IPS DF 6.9 (cell line): Measurements from ENCODE around the gene UXT.

Source experiments
- DNase-seq: peaks from one replicate; pipeline ENCODE4 v3.0.0-alpha.2; 2013; ENCODE audit warnings: low read depth, low spot score
- H3K27ac ChIP-seq: one replicate; pipeline ENCODE4 v1.5.1; 2013; ENCODE audit warnings: low read length, control low read depth
- H3K27me3 ChIP-seq: 2 replicates; pipeline ENCODE4 v1.6.1; 2013; ENCODE audit warnings: mild to moderate bottlenecking, low read length; ENCODE audit not compliant: control insufficient read depth, insufficient read depth
- H3K36me3 ChIP-seq: 2 replicates; pipeline ENCODE4 v1.6.1; 2013; ENCODE audit warnings: low read length; ENCODE audit not compliant: control insufficient read depth, insufficient read depth
- H3K4me1 ChIP-seq: 2 replicates; pipeline ENCODE4 v1.6.1; 2013; ENCODE audit warnings: low read length; ENCODE audit not compliant: control insufficient read depth, insufficient read depth
- H3K4me3 ChIP-seq: 2 replicates; pipeline ENCODE4 v1.5.1; 2013; ENCODE audit warnings: mild to moderate bottlenecking, low read length
- H3K9me3 ChIP-seq: 2 replicates; pipeline ENCODE4 v1.6.1; 2013; ENCODE audit warnings: low read length, inconsistent platforms; ENCODE audit not compliant: control insufficient read depth, insufficient read depth
- WGBS: extraction: QIAGEN DNeasy Blood & Tissue Kit; methylation state at CpG from one replicate; pipeline ENCODE4 v1.1.7; 2013; ENCODE audit warnings: mixed read lengths, missing lambda C conversion rate; ENCODE audit not compliant: insufficient read length, insufficient coverage; 5-methylcytosine and 5-hydroxymethylcytosine counted together

The UXT gene

DNA sequence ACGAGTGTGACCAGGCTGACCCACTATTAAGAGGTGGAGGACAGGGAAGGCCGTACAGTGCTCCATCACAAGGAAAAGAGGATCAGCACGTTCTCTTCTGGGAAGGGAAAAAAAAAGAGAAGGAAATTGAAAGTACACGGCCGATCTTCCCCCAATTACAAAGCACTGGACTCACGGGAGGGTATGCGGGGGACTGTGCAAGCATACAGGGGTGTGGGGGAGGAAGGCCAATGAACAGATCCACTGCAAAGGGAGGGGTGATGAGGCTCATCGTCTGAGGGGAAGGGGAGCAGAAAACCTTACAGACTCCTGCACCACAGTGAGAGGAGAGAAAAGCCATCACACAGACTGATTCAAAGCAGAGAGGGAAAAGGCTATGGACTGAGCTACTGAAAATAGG, 9.7 kb downstream of the UXT start:
- DNase-seq = no peak
- WGBS = no CpG with 5 or more reads among the region's 8 CpGs
- H3K27ac ChIP-seq = no peak overlapping the region
- H3K9me3 ChIP-seq = no peaks in the 10 kb centered on the region
- H3K4me1 ChIP-seq = no peaks in the 10 kb centered on the region
- peaks cover 2% of the 10 kb centered on the region; the same call in 1 of the 2 replicates for H3K36me3 ChIP-seq
- no peaks in the 10 kb centered on the region for H3K27me3 ChIP-seq
- no peak overlapping the region; the same call in 1 of the 2 replicates for H3K4me3 ChIP-seq

- Histone ChIP-seq H3K27me3 (no peaks in the 10 kb centered on the region), H3K4me3 (no peak overlapping the region), H3K27ac (no peak overlapping the region), H3K9me3 (no peaks in the 10 kb centered on the region), H3K4me1 (no peaks in the 10 kb centered on the region), H3K36me3 (peaks cover 2% of the 10 kb centered on the region; the same call in 1 of the 2 replicates)
- no peak for DNase-seq
- WGBS = no CpG with 5 or more reads among the region's 2 CpGs
These were observed 10.6 kb downstream of the UXT start for GRCh38 chrX:47648376-47648775.

GRCh38 chrX:47646636-47647035, 12.3 kb downstream of the UXT start:
- Histone ChIP-seq H3K9me3 (no peaks in the 10 kb centered on the region), H3K27ac (no peak overlapping the region), H3K36me3 (no peaks in the 10 kb centered on the region), H3K27me3 (no peaks in the 10 kb centered on the region), H3K4me1 (no peaks in the 10 kb centered on the region), H3K4me3 (no peak overlapping the region)
- WGBS = no CpG with 5 or more reads among the region's 6 CpGs
- no peak for DNase-seq

DNA sequence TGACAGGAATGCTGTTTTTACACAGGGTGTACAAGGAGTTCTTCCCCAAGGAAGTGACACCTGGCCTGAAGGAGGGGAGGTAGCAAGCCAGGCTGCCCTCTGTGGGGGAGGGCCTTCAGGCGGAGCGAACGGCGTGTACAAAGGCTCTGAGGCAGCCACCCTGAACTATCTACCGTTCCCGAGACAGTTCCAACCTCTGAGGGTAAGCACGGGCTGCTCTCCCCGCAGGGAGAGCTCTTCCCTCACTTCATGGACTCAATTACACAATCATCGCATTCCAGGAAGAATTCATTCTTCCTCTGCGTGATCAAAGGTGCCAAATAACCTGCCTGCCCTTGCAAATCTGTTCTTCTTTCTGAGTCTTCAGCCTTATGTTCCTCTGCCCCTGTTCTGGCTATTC, 13.4 kb downstream of the UXT start:
- Histone ChIP-seq H3K36me3 (0 out of 2 replicates have a peak, but pooled peaks cover 3% of the 10 kb centered on the region), H3K27ac (no peak overlapping the region), H3K4me3 (no peak overlapping the region), H3K4me1 (no peaks in the 10 kb centered on the region), H3K9me3 (no peaks in the 10 kb centered on the region), H3K27me3 (no peaks in the 10 kb centered on the region)
- DNase-seq = no peak
- no CpG with 5 or more reads among the region's 10 CpGs for WGBS

- Histone ChIP-seq H3K27ac (no peak overlapping the region), H3K36me3 (0 out of 2 replicates have a peak, but pooled peaks cover 3% of the 10 kb centered on the region), H3K4me1 (no peaks in the 10 kb centered on the region), H3K27me3 (no peaks in the 10 kb centered on the region), H3K9me3 (no peaks in the 10 kb centered on the region), H3K4me3 (no peak overlapping the region)
- no CpG with 5 or more reads among the region's 12 CpGs for WGBS
- DNase-seq = no peak
These were observed 14.4 kb downstream of the UXT start for GRCh38 chrX:47644557-47645091.

- H3K4me3 ChIP-seq = no peak overlapping the region
- no peak for DNase-seq
- H3K36me3 ChIP-seq = 0 out of 2 replicates have a peak, but pooled peaks cover 4% of the 10 kb centered on the region
- H3K4me1 ChIP-seq = no peaks in the 10 kb centered on the region
- no peak overlapping the region for H3K27ac ChIP-seq
- no peaks in the 10 kb centered on the region for H3K27me3 ChIP-seq
- WGBS = no CpG with 5 or more reads among the region's 2 CpGs
- no peaks in the 10 kb centered on the region for H3K9me3 ChIP-seq
These were observed 15.1 kb downstream of the UXT start for GRCh38 chrX:47643926-47644325.

DNA sequence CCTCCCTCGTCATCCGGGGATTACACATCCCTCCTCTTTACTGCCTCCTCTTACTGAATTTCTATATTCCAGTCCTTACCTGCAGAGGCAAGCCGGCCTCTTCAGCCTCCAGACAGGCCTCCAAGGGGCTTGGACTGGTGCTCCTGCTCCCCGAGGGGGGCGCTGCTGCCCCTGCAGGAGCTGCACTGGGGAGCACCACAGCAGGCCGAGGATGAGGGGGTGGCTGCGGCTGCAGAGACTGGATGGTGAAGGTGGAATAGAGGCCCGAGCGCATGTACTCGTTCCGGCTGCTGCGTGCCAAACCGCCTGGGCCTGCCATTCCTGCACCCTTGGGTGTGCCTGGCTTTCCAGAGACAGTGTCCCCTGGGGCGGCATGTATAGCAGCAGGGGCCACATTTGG, 20.2 kb downstream of the UXT start:
- Histone ChIP-seq H3K4me3 (no peak overlapping the region), H3K27me3 (no peaks in the 10 kb centered on the region), H3K36me3 (0 out of 2 replicates have a peak, but pooled peaks cover 7% of the 10 kb centered on the region), H3K9me3 (no peaks in the 10 kb centered on the region), H3K27ac (no peak overlapping the region), H3K4me1 (no peaks in the 10 kb centered on the region)
- no CpG with 5 or more reads among the region's 14 CpGs for WGBS
- DNase-seq = no peak

GRCh38 chrX:47637546-47638195, 21.3 kb downstream of the UXT start:
- H3K36me3 ChIP-seq = 0 out of 2 replicates have a peak, but pooled peaks cover 7% of the 10 kb centered on the region
- no peaks in the 10 kb centered on the region for H3K4me1 ChIP-seq
- H3K27me3 ChIP-seq = no peaks in the 10 kb centered on the region
- no peak overlapping the region for H3K4me3 ChIP-seq
- DNase-seq = no peak
- H3K9me3 ChIP-seq = no peaks in the 10 kb centered on the region
- H3K27ac ChIP-seq = no peak overlapping the region
- WGBS = no CpG with 5 or more reads among the region's 31 CpGs

GRCh38 chrX:47634871-47635575, 24.0 kb downstream of the UXT start:
- no peaks in the 10 kb centered on the region for H3K27me3 ChIP-seq
- no peak overlapping the region for H3K27ac ChIP-seq

GRCh38 chrX:47633689-47634590, 25.0 kb downstream of the UXT start:
- no peak overlapping the region for H3K4me3 ChIP-seq
- H3K27me3 ChIP-seq = no peaks in the 10 kb centered on the region
- no peaks in the 10 kb centered on the region for H3K9me3 ChIP-seq
- no peak for DNase-seq
- no peak overlapping the region for H3K27ac ChIP-seq
- H3K36me3 ChIP-seq = 0 out of 2 replicates have a peak, but pooled peaks cover 4% of the 10 kb centered on the region
- no CpG with 5 or more reads among the region's 14 CpGs for WGBS
- H3K4me1 ChIP-seq = peaks cover 2% of the 10 kb centered on the region; the same call in 1 of the 2 replicates

More at GRCh38 chrX:47634871-47635575, 24.0 kb downstream of the UXT start:
- Histone ChIP-seq H3K36me3 (0 out of 2 replicates have a peak, but pooled peaks cover 5% of the 10 kb centered on the region), H3K4me3 (no peak overlapping the region), H3K9me3 (no peaks in the 10 kb centered on the region), H3K4me1 (no peaks in the 10 kb centered on the region)
- 100% methylated on average over 4 of the region's 16 CpGs for WGBS
- DNase-seq = no peak
